Measurements from ENCODE around the gene STK25.

Gene STK25

DNA sequence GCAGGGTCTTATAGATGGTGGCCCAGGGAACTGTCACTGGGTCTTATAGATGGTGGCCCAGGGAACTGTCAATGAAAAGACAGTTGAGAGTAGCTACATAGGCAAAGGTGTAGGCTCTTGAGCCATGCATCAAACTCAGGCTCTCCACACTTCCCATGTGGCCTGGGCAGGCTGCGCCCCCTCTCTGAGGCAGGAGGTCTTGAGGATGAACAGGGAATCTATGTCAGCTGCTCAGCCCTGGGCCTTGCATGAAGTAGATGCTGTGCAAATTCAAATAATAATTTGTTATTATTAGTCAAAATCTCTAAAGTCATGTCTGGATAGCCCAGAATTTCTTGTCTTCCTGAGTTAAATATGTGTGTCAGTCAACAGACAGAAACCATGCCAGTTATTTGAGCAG, 26.7 kb downstream of the STK25 start:
- POLR2A ChIA-PET = interaction anchor here (0.6 kb wide), 1 partner anchor 186 kb away, joined by 4 read pairs; no protein-coding TSS in a partner anchor
- CTCF ChIA-PET = interaction anchor here (0.7 to 1.1 kb wide), 2 partner anchors 198 to 387 kb away, joined by 3 read pairs; no protein-coding TSS in a partner anchor
- no peak overlapping the region for H3K27ac ChIP-seq (ENCODE audit: extremely low read depth, low read depth, low read length)

DNA sequence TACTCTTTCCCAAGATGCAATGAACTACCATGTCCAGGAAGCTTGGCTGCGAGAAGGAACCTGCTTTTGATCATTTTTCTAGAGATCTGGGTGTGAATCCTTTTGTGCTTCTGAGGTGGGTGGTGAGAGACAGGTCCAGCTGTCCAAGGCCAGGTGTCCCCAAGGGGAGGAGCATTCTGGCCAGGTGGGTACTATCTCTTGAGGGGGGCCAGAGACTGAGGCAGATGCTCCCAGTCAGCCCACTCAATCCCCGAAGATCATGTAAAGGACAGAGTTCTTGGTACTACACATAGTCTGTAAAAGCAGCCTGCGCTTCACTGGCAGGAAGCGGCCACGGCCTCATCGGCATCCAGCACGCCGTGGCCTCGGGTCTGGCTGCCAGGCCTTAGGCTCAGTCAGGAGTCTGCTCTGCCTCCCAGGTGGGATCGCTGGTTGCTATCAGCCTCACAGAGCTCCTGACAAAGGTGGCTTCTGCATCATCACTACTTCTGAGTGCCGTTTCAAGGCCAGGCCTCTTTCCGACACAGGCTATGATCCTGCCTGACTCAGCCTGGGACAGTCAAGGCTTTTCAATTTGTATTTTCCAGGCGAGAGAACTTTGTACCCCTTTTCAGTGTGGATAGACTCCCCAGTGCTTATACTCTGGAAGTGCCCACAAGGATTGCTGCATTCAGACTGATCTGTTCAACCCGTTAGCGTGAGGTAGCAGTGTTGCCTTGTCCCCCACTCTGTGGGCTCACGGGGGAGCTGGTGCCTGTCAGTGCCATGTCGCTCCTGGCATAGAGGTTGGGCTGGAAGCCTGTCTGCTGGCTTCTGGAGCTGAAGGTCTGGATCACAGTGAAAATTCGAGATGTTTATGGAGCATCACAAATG, 29.1 kb downstream of the STK25 start:
- ChIA-PET POLR2A (interaction anchor here (1.5 kb wide), 1 partner anchor 19 kb away, joined by 3 read pairs; no protein-coding TSS in a partner anchor), CTCF (interaction anchor here (0.6 kb wide), 1 partner anchor 30 kb away, joined by 3 read pairs; no protein-coding TSS in a partner anchor)
- TF ChIP-seq ZFHX2 (tag by site-specific recombination; conservative IDR thresholded peaks at IDR 0.05) = no peak
- no peak for TF ChIP-seq ZNF138 (tag by site-specific recombination; IDR thresholded peaks at IDR 0.05; ENCODE audit: borderline replicate concordance)
- no peak for TF ChIP-seq ZNF140 (tag by site-specific recombination; IDR thresholded peaks at IDR 0.05)
- TF ChIP-seq YY1 (tag by site-specific recombination; IDR thresholded peaks at IDR 0.05) = no peak
- no peak for TF ChIP-seq ZNF626 (tag by site-specific recombination; IDR thresholded peaks at IDR 0.05)
- TF ChIP-seq ZNF121 (tag by site-specific recombination; IDR thresholded peaks at IDR 0.05) = no peak
- no peaks in the 10 kb centered on the region for H3K9me3 ChIP-seq (ENCODE audit: control insufficient read depth, insufficient read depth, low read depth, low read length)
- H3K27ac ChIP-seq (ENCODE audit: extremely low read depth, low read depth, low read length) = no peak overlapping the region
- H3K4me1 ChIP-seq (ENCODE audit: control insufficient read depth, insufficient read depth, low read length) = no peaks in the 10 kb centered on the region
- no peak overlapping the region for H3K4me3 ChIP-seq (ENCODE audit: low read depth, low read length)
- peaks cover 0 to 28% of the 10 kb centered on the region in 2 experiments; a peak in 1 of 3 replicates for H3K36me3 ChIP-seq (ENCODE audit: control insufficient read depth in 2 of 2, insufficient read depth in 1 of 2, low read length in 2 of 2)

More for the DNA sequence above, 26.7 kb downstream of the STK25 start:
- peaks cover 0 to 37% of the 10 kb centered on the region in 2 experiments; a peak in 1 of 3 replicates for H3K36me3 ChIP-seq (ENCODE audit: control insufficient read depth in 2 of 2, insufficient read depth in 1 of 2, low read length in 2 of 2)
- no peaks in the 10 kb centered on the region for H3K9me3 ChIP-seq (ENCODE audit: control insufficient read depth, insufficient read depth, low read depth, low read length)
- H3K4me3 ChIP-seq (ENCODE audit: low read depth, low read length) = no peak overlapping the region
- no peaks in the 10 kb centered on the region for H3K4me1 ChIP-seq (ENCODE audit: control insufficient read depth, insufficient read depth, low read length)
- no peak for TF ChIP-seq ZNF521 (tag by site-specific recombination; IDR thresholded peaks at IDR 0.05)
- TF ChIP-seq, protein P1, sequence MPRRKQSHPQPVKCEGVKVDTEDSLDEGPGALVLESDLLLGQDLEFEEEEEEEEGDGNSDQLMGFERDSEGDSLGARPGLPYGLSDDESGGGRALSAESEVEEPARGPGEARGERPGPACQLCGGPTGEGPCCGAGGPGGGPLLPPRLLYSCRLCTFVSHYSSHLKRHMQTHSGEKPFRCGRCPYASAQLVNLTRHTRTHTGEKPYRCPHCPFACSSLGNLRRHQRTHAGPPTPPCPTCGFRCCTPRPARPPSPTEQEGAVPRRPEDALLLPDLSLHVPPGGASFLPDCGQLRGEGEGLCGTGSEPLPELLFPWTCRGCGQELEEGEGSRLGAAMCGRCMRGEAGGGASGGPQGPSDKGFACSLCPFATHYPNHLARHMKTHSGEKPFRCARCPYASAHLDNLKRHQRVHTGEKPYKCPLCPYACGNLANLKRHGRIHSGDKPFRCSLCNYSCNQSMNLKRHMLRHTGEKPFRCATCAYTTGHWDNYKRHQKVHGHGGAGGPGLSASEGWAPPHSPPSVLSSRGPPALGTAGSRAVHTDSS (tag by site-specific recombination; IDR thresholded peaks at IDR 0.05) = no peak
- TF ChIP-seq, protein P2, sequence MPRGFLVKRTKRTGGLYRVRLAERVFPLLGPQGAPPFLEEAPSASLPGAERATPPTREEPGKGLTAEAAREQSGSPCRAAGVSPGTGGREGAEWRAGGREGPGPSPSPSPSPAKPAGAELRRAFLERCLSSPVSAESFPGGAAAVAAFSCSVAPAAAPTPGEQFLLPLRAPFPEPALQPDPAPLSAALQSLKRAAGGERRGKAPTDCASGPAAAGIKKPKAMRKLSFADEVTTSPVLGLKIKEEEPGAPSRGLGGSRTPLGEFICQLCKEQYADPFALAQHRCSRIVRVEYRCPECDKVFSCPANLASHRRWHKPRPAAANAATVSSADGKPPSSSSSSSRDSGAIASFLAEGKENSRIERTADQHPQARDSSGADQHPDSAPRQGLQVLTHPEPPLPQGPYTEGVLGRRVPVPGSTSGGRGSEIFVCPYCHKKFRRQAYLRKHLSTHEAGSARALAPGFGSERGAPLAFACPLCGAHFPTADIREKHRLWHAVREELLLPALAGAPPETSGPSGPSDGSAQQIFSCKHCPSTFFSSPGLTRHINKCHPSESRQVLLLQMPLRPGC (tag by site-specific recombination; IDR thresholded peaks at IDR 0.05) = no peak
- TF ChIP-seq ZNF792 (tag by site-specific recombination; IDR thresholded peaks at IDR 0.05) = no peak
- no peak for TF ChIP-seq ZNF473 (tag by site-specific recombination; IDR thresholded peaks at IDR 0.05)
- TF ChIP-seq SETDB1 (IDR thresholded peaks at IDR 0.05; ENCODE audit: insufficient read length, low read length) = no peak
- no peak for TF ChIP-seq BCL11B (tag by site-specific recombination; IDR thresholded peaks at IDR 0.05; ENCODE audit: low read depth)
- TF ChIP-seq ZNF48 (tag by site-specific recombination; IDR thresholded peaks at IDR 0.05) = no peak
- no peak for TF ChIP-seq ZNF248 (tag by site-specific recombination; IDR thresholded peaks at IDR 0.05)
- TF ChIP-seq ZNF335 (tag by site-specific recombination; conservative IDR thresholded peaks at IDR 0.05) = no peak
- TF ChIP-seq ZNF791 (tag by site-specific recombination; IDR thresholded peaks at IDR 0.05) = no peak
- TF ChIP-seq ZNF23 (tag by site-specific recombination; IDR thresholded peaks at IDR 0.05; ENCODE audit: borderline replicate concordance) = no peak

DNA sequence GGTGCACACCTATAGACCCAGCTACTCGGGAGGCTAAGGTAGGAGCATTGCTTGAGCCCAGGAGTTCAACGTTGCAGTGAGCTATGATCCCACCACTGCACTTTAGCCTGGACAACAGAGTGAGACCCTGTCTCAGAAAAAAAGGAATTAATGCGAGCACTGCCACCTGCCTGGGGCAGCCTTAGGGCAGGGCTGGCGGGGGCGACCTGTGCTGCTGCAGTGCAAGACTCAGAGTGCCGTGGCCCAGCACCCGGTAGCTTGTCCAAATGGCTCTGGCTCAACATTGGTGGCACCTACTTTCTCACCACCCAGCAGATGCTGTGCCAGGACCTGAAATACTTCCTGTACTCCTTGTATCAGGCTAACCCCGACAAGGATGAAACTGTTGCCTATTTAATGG, 30.2 kb downstream of the STK25 start:
- Histone ChIP-seq H3K9me3 (ENCODE audit: control insufficient read depth, insufficient read depth, low read depth, low read length) (no peaks in the 10 kb centered on the region), H3K4me1 (ENCODE audit: control insufficient read depth, insufficient read depth, low read length) (no peaks in the 10 kb centered on the region), H3K36me3 (ENCODE audit: control insufficient read depth in 2 of 2, insufficient read depth in 1 of 2, low read length in 2 of 2) (peaks cover 0 to 22% of the 10 kb centered on the region in 2 experiments; a peak in 1 of 3 replicates), H3K4me3 (ENCODE audit: low read depth, low read length) (no peak overlapping the region), H3K27ac (ENCODE audit: extremely low read depth, low read depth, low read length) (no peak overlapping the region)
- ChIA-PET CTCF (no interaction called here), POLR2A (no interaction called here)
- TF ChIP-seq MZF1 (tag by site-specific recombination; IDR thresholded peaks at IDR 0.05; ENCODE audit: borderline replicate concordance) (no peak), ZNF629 (tag by site-specific recombination; IDR thresholded peaks at IDR 0.05) (no peak), ZNF302 (tag by site-specific recombination; IDR thresholded peaks at IDR 0.05; ENCODE audit: low read depth) (no peak), FEZF1 (tag by site-specific recombination; IDR thresholded peaks at IDR 0.05) (no peak), IKZF3 (tag by site-specific recombination; IDR thresholded peaks at IDR 0.05) (no peak), ZNF132 (tag by site-specific recombination; IDR thresholded peaks at IDR 0.05; ENCODE audit: borderline replicate concordance) (no peak), ZFP69B (tag by site-specific recombination; IDR thresholded peaks at IDR 0.05) (no peak), SP2 (tag by site-specific recombination; IDR thresholded peaks at IDR 0.05) (no peak), ZNF621 (tag by site-specific recombination; IDR thresholded peaks at IDR 0.05) (no peak)
- TF ChIP-seq, protein P3, sequence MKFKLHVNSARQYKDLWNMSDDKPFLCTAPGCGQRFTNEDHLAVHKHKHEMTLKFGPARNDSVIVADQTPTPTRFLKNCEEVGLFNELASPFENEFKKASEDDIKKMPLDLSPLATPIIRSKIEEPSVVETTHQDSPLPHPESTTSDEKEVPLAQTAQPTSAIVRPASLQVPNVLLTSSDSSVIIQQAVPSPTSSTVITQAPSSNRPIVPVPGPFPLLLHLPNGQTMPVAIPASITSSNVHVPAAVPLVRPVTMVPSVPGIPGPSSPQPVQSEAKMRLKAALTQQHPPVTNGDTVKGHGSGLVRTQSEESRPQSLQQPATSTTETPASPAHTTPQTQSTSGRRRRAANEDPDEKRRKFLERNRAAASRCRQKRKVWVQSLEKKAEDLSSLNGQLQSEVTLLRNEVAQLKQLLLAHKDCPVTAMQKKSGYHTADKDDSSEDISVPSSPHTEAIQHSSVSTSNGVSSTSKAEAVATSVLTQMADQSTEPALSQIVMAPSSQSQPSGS (tag by site-specific recombination; IDR thresholded peaks at IDR 0.05; ENCODE audit: low read depth) = no peak
